Keratinocyte (primary cell): ENCODE measurements around the gene UQCC3. TPM values are rescaled to one million over a fixed set of nuclear protein-coding genes. Genes with fewer than 3 reads are reported as not detected.

Experiments
- DNase-seq: peaks from one replicate; pipeline ENCODE4 v3.0.0-alpha.2; 2011; ENCODE audit warnings: low read depth, missing footprints, low spot score
- FAIRE-seq: peaks from 2 replicates; lab custom pipeline; 2011; peaks lifted over from hg19 to GRCh38; lab: Jason Lieb, UNC
- H2AFZ ChIP-seq: 2 replicates; pipeline ENCODE4 v1.6.0; 2012; ENCODE audit warnings: low read length, control low read depth, inconsistent platforms; ENCODE audit not compliant: control insufficient read depth
- H3K27ac ChIP-seq: 2 replicates; pipeline ENCODE4 v1.5.1; 2011; ENCODE audit warnings: low read length; ENCODE audit not compliant: control insufficient read depth, insufficient read depth
- H3K27me3 ChIP-seq: 3 replicates; pipeline ENCODE4 v1.6.0; 2011; ENCODE audit warnings: low read length; ENCODE audit not compliant: control insufficient read depth, insufficient read depth; ENCODE audit errors: extremely low read depth
- H3K36me3 ChIP-seq, 2 experiments: 2 replicates in 1 of 2; 3 replicates in 1 of 2; pipeline ENCODE4 v1.5.1; 2011; ENCODE audit warnings: low read length in 2 of 2, mild to moderate bottlenecking in 1 of 2; ENCODE audit not compliant: control insufficient read depth in 2 of 2, insufficient read depth in 2 of 2; ENCODE audit errors: extremely low read depth in 1 of 2
- H3K4me1 ChIP-seq: 3 replicates; pipeline ENCODE4 v1.5.1; 2011; ENCODE audit warnings: low read length; ENCODE audit not compliant: control insufficient read depth, insufficient read depth; ENCODE audit errors: extremely low read depth
- H3K4me2 ChIP-seq: 3 replicates; pipeline ENCODE4 v1.6.0; 2011; ENCODE audit warnings: low read depth, low read length; ENCODE audit not compliant: control insufficient read depth, insufficient read depth; ENCODE audit errors: extremely low read depth
- H3K4me3 ChIP-seq, 3 experiments: fragments of 200-600 bp in 1 of 3; sonication (generic) in 1 of 3; 2 replicates in 2 of 3; 3 replicates in 1 of 3; pipeline ENCODE4 v1.5.1; 2011 to 2016; ENCODE audit warnings: low read length in 3 of 3, mild to moderate bottlenecking in 3 of 3, control low read depth in 2 of 3, inconsistent platforms in 1 of 3, low read depth in 1 of 3, mixed read lengths in 1 of 3, mixed run types in 1 of 3, moderate library complexity in 1 of 3; ENCODE audit not compliant: control insufficient read depth in 2 of 3, insufficient read depth in 2 of 3; ENCODE audit errors: extremely low read depth in 1 of 3
- H3K79me2 ChIP-seq: 2 replicates; pipeline ENCODE4 v1.6.0; 2012; ENCODE audit warnings: low read length; ENCODE audit not compliant: control insufficient read depth, insufficient read depth
- H3K9ac ChIP-seq: 3 replicates; pipeline ENCODE4 v1.6.0; 2011; ENCODE audit warnings: low read length; ENCODE audit not compliant: control insufficient read depth, insufficient read depth; ENCODE audit errors: extremely low read depth
- H3K9me1 ChIP-seq: 3 replicates; pipeline ENCODE4 v1.6.0; 2011; ENCODE audit warnings: low read length; ENCODE audit not compliant: control insufficient read depth, insufficient read depth; ENCODE audit errors: extremely low read depth
- H3K9me3 ChIP-seq: 2 replicates; pipeline ENCODE4 v1.5.1; 2012; ENCODE audit warnings: low read depth, low read length; ENCODE audit not compliant: control insufficient read depth
- H4K20me1 ChIP-seq: 3 replicates; pipeline ENCODE4 v1.6.0; 2011; ENCODE audit warnings: low read length; ENCODE audit not compliant: control insufficient read depth, insufficient read depth; ENCODE audit errors: extremely low read depth
- EZH2 ChIP-seq: IDR thresholded peaks from one replicate; pipeline ENCODE4 v1.6.1; 2012; ENCODE audit warnings: inconsistent platforms, mild to moderate bottlenecking, low read length, moderate library complexity
- dilution Hi-C: fragments of 300-500 bp; cut with MboI; formaldehyde crosslinking; loops from one replicate; pipeline ENCODE4 v1.7.0; 2020; ENCODE audit warnings: low sequenced_read_pairs; ENCODE audit not compliant: extremely low pct_ligation_motif_present
- polyA plus RNA-seq, 5 experiments: library from polyadenylated mRNA; depleted of rRNA in 3 of 5; stranded (reverse) in 3 of 5; stranded (forward) in 1 of 5; unstranded in 1 of 5; fragments of >200 nt; gene quantifications; 1 replicate in 1 of 5; 2 replicates in 3 of 5; 3 replicates in 1 of 5; pipeline versions ENCODE4 v1.2.1 to v1.2.3, GENCODE V29; 2011 to 2012; ENCODE audit warnings: missing spikeins in 2 of 5, low read depth in 1 of 5, low replicate concordance in 1 of 5
- TF ChIP-seq, protein P1 (sequence below), 3 experiments: IDR thresholded peaks in 1 of 3; conservative IDR thresholded peaks in 1 of 3; optimal IDR thresholded peaks in 1 of 3; 2 replicates in 2 of 3; 3 replicates in 1 of 3; pipeline versions ENCODE3 to v1.5.1; 2011; ENCODE audit warnings: low read length in 3 of 3, mild to moderate bottlenecking in 3 of 3, moderate library complexity in 2 of 3, control low read depth in 1 of 3, inconsistent platforms in 1 of 3; ENCODE audit not compliant: insufficient read depth in 2 of 3; ENCODE audit errors: extremely low read depth in 1 of 3

UQCC3 gene
- polyA plus RNA-seq, 1 donor (not counting 4 experiments of a cell fraction or from before 2014, with no cell fraction given) = 8.6 TPM

DNA sequence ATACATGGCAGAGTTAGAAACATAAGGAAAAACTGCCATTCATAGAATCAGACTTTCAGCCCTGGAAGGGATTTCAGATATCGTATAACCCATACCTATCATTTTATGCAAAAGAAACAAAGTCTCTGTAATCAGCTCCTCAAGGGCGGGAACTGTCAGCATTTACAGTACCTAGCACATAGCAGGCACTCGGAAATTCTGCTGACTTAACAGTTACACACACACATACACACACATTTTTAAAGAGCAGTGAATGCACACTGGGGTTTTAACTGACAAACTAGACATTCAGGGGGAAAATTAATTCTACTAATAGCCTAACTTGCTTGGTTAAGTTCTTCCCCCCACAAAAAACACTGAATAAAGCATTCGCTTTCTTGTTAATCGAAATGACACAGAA is 44.7 kb downstream of the UQCC3 start:
- dilution Hi-C loops = no loop called here
- Histone ChIP-seq H3K36me3 (peaks cover 37 to 39% of the 10 kb centered on the region in 2 experiments), H4K20me1 (no peaks in the 10 kb centered on the region), H3K79me2 (peaks cover 29% of the 10 kb centered on the region), H3K27ac (no peak overlapping the region), H3K9me3 (no peaks in the 10 kb centered on the region), H3K27me3 (no peaks in the 10 kb centered on the region), H3K9ac (no peak overlapping the region), H3K9me1 (no peaks in the 10 kb centered on the region), H3K4me1 (no peaks in the 10 kb centered on the region), H2AFZ (no peak overlapping the region), H3K4me3 (no peak overlapping the region), H3K4me2 (no peak overlapping the region)
- TF ChIP-seq, protein P1, sequence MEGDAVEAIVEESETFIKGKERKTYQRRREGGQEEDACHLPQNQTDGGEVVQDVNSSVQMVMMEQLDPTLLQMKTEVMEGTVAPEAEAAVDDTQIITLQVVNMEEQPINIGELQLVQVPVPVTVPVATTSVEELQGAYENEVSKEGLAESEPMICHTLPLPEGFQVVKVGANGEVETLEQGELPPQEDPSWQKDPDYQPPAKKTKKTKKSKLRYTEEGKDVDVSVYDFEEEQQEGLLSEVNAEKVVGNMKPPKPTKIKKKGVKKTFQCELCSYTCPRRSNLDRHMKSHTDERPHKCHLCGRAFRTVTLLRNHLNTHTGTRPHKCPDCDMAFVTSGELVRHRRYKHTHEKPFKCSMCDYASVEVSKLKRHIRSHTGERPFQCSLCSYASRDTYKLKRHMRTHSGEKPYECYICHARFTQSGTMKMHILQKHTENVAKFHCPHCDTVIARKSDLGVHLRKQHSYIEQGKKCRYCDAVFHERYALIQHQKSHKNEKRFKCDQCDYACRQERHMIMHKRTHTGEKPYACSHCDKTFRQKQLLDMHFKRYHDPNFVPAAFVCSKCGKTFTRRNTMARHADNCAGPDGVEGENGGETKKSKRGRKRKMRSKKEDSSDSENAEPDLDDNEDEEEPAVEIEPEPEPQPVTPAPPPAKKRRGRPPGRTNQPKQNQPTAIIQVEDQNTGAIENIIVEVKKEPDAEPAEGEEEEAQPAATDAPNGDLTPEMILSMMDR (optimal IDR thresholded peaks at IDR 0.05 in 1 of 3, IDR thresholded peaks at IDR 0.05 in 1 of 3, conservative IDR thresholded peaks at IDR 0.05 in 1 of 3; ENCODE audit: extremely low read depth in 1 of 3, insufficient read depth in 2 of 3, low read length in 3 of 3) = no peak
- TF ChIP-seq EZH2 = no peak
- DNase-seq (no peak), FAIRE-seq (no peak)

DNA sequence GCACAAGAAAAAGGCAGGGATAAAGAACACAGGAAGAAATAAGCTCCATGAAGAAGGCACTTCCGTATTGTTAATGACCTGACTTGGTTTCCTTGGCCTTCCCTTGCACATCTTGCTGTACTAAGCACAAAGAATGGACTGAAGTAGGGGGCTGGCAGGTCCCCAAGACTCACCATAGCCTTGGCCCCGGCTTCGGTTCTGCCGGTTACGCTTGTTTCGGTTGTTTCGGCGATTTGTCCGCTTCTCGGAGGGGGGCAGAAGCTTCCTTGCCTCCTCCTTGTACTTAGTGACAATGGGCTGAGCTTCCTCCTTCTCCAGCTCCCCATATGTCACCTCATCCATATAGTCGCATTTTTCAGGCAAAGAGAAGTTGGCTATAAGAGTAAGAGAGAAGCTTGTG is 45.3 kb downstream of the UQCC3 start:
- Histone ChIP-seq H3K4me3 (no peak overlapping the region), H3K9ac (no peak overlapping the region), H3K27me3 (no peaks in the 10 kb centered on the region), H4K20me1 (no peaks in the 10 kb centered on the region), H3K36me3 (peaks cover 42 to 44% of the 10 kb centered on the region in 2 experiments), H3K9me3 (no peaks in the 10 kb centered on the region), H3K4me2 (no peak overlapping the region), H3K9me1 (no peaks in the 10 kb centered on the region), H3K79me2 (peaks cover 35% of the 10 kb centered on the region), H3K4me1 (no peaks in the 10 kb centered on the region), H2AFZ (no peak overlapping the region), H3K27ac (no peak overlapping the region)
- TF ChIP-seq, protein P1 (optimal IDR thresholded peaks at IDR 0.05 in 1 of 3, IDR thresholded peaks at IDR 0.05 in 1 of 3, conservative IDR thresholded peaks at IDR 0.05 in 1 of 3; ENCODE audit: extremely low read depth in 1 of 3, insufficient read depth in 2 of 3, low read length in 3 of 3) = no peak
- TF ChIP-seq EZH2 = no peak
- dilution Hi-C loops = no loop called here
- FAIRE-seq = no peak
- no peak for DNase-seq
